SK-N-MC (cell line): ENCODE measurements around the gene TMEM138.

Experiments used
- EZH2 ChIP-seq: fragments of 200-600 bp; sonication (generic); IDR thresholded peaks from one replicate; pipeline ENCODE4 v1.6.1; 2017; ENCODE audit warnings: antibody characterized with exemption
- FOXP2 ChIP-seq: optimal IDR thresholded peaks from 2 replicates; pipeline ENCODE3; 2011; ENCODE audit warnings: mild to moderate bottlenecking, moderate library complexity; ENCODE audit not compliant: insufficient read depth; ENCODE audit errors: extremely low read length, control extremely low read depth
- POLR2AphosphoS5 ChIP-seq: IDR thresholded peaks from 2 replicates; pipeline ENCODE4 v1.6.1; 2012; ENCODE audit warnings: mild to moderate bottlenecking, low read depth, low read length, borderline replicate concordance

GRCh38 chr11:61384271-61385242 is 22.4 kb downstream of the TMEM138 start:
- TF ChIP-seq POLR2AphosphoS5 (no peak), EZH2 (no peak), FOXP2 (no peak)
